ENCODE data around the gene SYDE1.

The SYDE1 gene

DNA sequence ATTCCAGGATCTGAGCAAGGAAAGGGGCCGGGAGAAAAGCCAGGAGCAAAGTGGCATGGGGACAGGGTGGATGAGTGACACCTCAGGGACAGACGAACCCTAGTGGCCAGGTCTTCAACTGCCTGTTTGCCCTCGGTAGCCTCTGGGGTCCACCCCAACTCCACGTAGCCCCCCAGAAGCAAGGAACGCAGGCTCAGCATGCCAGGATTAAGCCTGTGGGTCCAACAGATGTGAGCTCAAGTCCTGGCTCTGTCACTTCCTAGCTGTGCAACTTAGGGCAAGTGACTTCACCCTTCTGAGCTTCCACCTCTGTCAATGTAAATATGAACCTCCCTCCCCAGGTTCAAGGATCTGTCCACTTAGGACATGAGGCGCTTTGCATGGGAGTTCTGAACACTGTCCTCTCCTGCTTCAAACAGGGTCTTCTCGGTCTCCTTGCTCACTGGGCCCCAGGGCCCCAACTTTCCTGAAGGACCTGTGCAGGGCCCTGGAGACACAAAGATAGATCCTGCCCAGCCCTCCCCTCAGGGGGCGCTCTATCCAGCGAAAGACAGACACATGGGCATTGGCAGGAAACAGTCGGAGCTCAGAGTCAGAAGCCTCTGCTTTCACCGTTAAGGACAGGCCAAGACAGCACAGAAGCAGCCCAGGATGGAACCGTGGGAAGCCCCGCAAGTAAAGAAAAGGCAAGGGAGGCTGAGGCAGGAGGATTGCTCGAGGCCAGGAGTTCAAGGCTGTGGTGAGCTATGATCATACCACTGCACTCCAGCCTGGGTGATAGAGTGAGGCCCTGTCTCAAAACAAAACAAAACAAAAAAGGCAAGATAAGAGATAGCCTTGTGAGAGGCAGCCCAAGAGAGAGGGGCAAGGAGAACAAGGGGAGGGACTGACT lies 13.2 kb downstream of the SYDE1 start:
- DNase-seq (ENCODE audit: low read depth), result no peak
- TF ChIP-seq, protein P1, sequence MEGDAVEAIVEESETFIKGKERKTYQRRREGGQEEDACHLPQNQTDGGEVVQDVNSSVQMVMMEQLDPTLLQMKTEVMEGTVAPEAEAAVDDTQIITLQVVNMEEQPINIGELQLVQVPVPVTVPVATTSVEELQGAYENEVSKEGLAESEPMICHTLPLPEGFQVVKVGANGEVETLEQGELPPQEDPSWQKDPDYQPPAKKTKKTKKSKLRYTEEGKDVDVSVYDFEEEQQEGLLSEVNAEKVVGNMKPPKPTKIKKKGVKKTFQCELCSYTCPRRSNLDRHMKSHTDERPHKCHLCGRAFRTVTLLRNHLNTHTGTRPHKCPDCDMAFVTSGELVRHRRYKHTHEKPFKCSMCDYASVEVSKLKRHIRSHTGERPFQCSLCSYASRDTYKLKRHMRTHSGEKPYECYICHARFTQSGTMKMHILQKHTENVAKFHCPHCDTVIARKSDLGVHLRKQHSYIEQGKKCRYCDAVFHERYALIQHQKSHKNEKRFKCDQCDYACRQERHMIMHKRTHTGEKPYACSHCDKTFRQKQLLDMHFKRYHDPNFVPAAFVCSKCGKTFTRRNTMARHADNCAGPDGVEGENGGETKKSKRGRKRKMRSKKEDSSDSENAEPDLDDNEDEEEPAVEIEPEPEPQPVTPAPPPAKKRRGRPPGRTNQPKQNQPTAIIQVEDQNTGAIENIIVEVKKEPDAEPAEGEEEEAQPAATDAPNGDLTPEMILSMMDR (conservative IDR thresholded peaks at IDR 0.05; ENCODE audit: low read depth, low read length), result peak; percentile 11
- H3K4me3 ChIP-seq (ENCODE audit: low read depth, low read length), result no peak overlapping the region

DNA sequence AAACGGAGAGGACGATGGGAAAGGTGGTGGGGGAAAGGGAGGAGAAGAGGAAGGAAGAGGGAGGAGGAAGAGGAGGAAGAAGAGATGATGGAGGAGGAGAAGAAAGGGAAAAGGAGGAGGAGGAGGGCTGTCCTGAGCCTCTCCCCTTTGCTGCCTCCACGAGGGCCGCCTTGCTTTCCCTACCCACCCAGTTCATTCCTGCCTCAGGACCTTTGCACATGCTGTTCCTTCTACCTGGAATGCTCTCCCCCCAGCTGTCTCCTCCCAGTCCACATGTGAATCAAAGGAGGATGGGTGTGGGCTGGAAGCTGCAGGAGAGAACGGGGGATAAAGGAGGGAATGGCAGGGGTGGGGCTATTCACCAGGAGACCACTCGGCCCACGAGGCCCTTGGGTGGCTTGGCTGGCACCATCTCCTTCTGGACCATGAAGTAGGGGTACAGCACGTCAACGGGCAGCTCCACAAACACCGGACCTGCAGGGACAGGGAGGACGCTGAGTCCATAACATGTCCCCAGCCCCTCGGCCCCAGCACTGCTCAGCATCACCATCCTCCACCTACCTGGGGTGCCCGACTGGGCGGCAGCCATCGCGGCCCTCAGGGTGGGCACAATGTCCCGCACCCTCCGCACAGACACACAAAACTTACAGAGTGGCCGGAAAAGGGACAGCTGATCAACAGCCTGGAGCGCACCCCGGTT lies 15.3 kb downstream of the SYDE1 start:
- TF ChIP-seq, protein P1 (conservative IDR thresholded peaks at IDR 0.05; ENCODE audit: low read depth, low read length), result no peak
- no peak for DNase-seq (ENCODE audit: low read depth)
- H3K4me3 ChIP-seq (ENCODE audit: low read depth, low read length), result no peak overlapping the region

- TF ChIP-seq, protein P1 (conservative IDR thresholded peaks at IDR 0.05; ENCODE audit: low read depth, low read length), result no peak
- DNase-seq (ENCODE audit: low read depth), result no peak
- H3K4me3 ChIP-seq (ENCODE audit: low read depth, low read length), result no peak overlapping the region
Measured at GRCh38 chr19:15123031-15123890, 16.1 kb downstream of the SYDE1 start.

DNA sequence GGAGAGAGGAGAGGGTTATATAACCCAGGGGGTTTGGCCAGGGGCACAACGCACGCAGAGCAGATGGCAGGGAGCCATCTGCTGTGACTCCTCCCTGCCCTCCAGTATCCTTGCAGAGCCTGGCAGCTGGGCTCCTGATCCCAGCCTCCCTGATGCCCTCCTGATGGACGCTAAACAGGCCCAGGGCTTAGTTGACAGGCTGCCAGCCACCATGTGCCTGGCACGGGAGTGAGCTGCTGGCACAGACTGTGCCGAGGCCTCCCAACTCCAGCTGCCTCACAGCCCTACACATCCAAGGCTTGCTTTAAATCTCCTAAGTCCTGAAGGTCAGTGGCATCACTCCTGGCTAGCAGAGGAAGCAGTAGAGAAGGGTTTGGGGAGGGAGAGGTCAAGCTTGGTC lies 16.7 kb downstream of the SYDE1 start:
- no peak overlapping the region for H3K4me3 ChIP-seq (ENCODE audit: low read depth, low read length)
- TF ChIP-seq, protein P1 (conservative IDR thresholded peaks at IDR 0.05; ENCODE audit: low read depth, low read length), result no peak
- no peak for DNase-seq (ENCODE audit: low read depth)

GRCh38 chr19:15124572-15125231 lies 17.5 kb downstream of the SYDE1 start:
- peak overlapping the region; percentile 98 for H3K4me3 ChIP-seq (ENCODE audit: low read depth, low read length)
- TF ChIP-seq, protein P1 (conservative IDR thresholded peaks at IDR 0.05; ENCODE audit: low read depth, low read length), result no peak
- no peak for DNase-seq (ENCODE audit: low read depth)
